ENCODE results near the gene HSP90B1. TPM values are rescaled to one million over a fixed set of nuclear protein-coding genes. Genes with fewer than 3 reads are reported as not detected.
A peak's percentile ranks its signal among the peaks of the same experiment; 100 is the strongest.

The HSP90B1 gene
- total RNA-seq, 1 experiment from 2014 or later: 476 TPM

GRCh38 chr12:103929046-103929783 is 995 bp upstream of the HSP90B1 start:
- DNase-seq: peak; percentile 92
- peak overlapping the region; percentile 78 for H3K27ac ChIP-seq (ENCODE audit: low read length)
- intact Hi-C loops (cut with micrococcal nuclease): no loop called here

GRCh38 chr12:103929784-103930033 is 501 bp upstream of the HSP90B1 start:
- DNase-seq: no peak
- ChIA-PET POLR2A (ENCODE audit: unreplicated experiment) (interaction anchor here (0.5 to 1.3 kb wide), 10 partner anchors 27 to 209 kb away, joined by 3 to 16 read pairs (median 4); partner anchors contain the start of genes NFYB, NT5DC3 and TDG), CTCF (interaction anchor here (0.6 kb wide), 1 partner anchor 46 kb away, joined by 3 read pairs; no protein-coding TSS in a partner anchor)
- Histone ChIP-seq H3K36me3 (ENCODE audit: low read depth, low read length) (peaks cover 37% of the 10 kb centered on the region), H4K20me1 (ENCODE audit: low read length) (peaks cover 38% of the 10 kb centered on the region), H3F3A (ENCODE audit: low read length, unreplicated experiment) (no peaks in the 10 kb centered on the region), H3K4me2 (ENCODE audit: low read length) (peak overlapping the region; percentile 91), H3K9me2 (replicated peaks; ENCODE audit: low read length) (no peaks in the 10 kb centered on the region), H3K27me3 (ENCODE audit: low read length) (no peaks in the 10 kb centered on the region), H3K4me3 (ENCODE audit: low read length) (peak overlapping the region; percentile 88), H2AFZ (ENCODE audit: low read length) (peak overlapping the region; percentile 99), H3K9ac (ENCODE audit: low read length) (peak overlapping the region; percentile 85), H3K27ac (ENCODE audit: low read length) (peak overlapping the region; percentile 78), H3K79me2 (ENCODE audit: low read length) (peaks cover 44% of the 10 kb centered on the region), H3K9me3 (ENCODE audit: low read length) (no peaks in the 10 kb centered on the region), H3K4me1 (ENCODE audit: insufficient read depth, low read length) (peaks cover 42% of the 10 kb centered on the region)
- intact Hi-C loops (cut with micrococcal nuclease): loop anchor here (1.0 kb wide), 3 partner anchors 28 to 88 kb away; partner anchors contain the start of gene NT5DC3
- no peak for ATAC-seq
- TF ChIP-seq EZH2phosphoT487 (IDR thresholded peaks at IDR 0.05; ENCODE audit: borderline replicate concordance, low read length) (no peak), CTCF (conservative IDR thresholded peaks at IDR 0.05; ENCODE audit: low read depth, low read length) (no peak), EZH2 (IDR thresholded peaks at IDR 0.05; ENCODE audit: low read length, unreplicated experiment) (no peak)
- BruUV-seq (replicated peaks): no TSS peak

More at GRCh38 chr12:103929046-103929783, 995 bp upstream of the HSP90B1 start:
- peaks cover 40% of the 10 kb centered on the region for H3K4me1 ChIP-seq (ENCODE audit: insufficient read depth, low read length)
- peaks cover 34% of the 10 kb centered on the region for H3K36me3 ChIP-seq (ENCODE audit: low read depth, low read length)
- peak overlapping the region; percentile 99 for H2AFZ ChIP-seq (ENCODE audit: low read length)
- H3K9me3 ChIP-seq (ENCODE audit: low read length): no peaks in the 10 kb centered on the region
- peak overlapping the region; percentile 91 for H3K4me2 ChIP-seq (ENCODE audit: low read length)
- ChIA-PET POLR2A (ENCODE audit: unreplicated experiment) (interaction anchor here (0.5 to 1.3 kb wide), 8 partner anchors 28 to 209 kb away, joined by 3 to 16 read pairs (median 4); partner anchors contain the start of genes NFYB and TDG), CTCF (interaction anchor here (0.6 kb wide), 1 partner anchor 45 kb away, joined by 3 read pairs; no protein-coding TSS in a partner anchor)
- H3K9me2 ChIP-seq (replicated peaks; ENCODE audit: low read length): no peaks in the 10 kb centered on the region
- H3K4me3 ChIP-seq (ENCODE audit: low read length): peak overlapping the region; percentile 88
- H4K20me1 ChIP-seq (ENCODE audit: low read length): peaks cover 35% of the 10 kb centered on the region
- peaks cover 40% of the 10 kb centered on the region for H3K79me2 ChIP-seq (ENCODE audit: low read length)
- no peaks in the 10 kb centered on the region for H3F3A ChIP-seq (ENCODE audit: low read length, unreplicated experiment)
- no peaks in the 10 kb centered on the region for H3K27me3 ChIP-seq (ENCODE audit: low read length)
- TSS peak; percentile 92 for BruUV-seq (replicated peaks)
- ATAC-seq: peak; percentile 66
- TF ChIP-seq CTCF (conservative IDR thresholded peaks at IDR 0.05; ENCODE audit: low read depth, low read length) (no peak), EZH2 (IDR thresholded peaks at IDR 0.05; ENCODE audit: low read length, unreplicated experiment) (no peak), EZH2phosphoT487 (IDR thresholded peaks at IDR 0.05; ENCODE audit: borderline replicate concordance, low read length) (no peak)
- peak overlapping the region; percentile 85 for H3K9ac ChIP-seq (ENCODE audit: low read length)

Data from PC-3 (cell line).